Activated CD4-positive, alpha-beta T cell treated with anti-CD3 and anti-CD28 coated beads for 36 hours (primary cell): ENCODE results near the gene METAP1. TPM values are rescaled to one million over a fixed set of nuclear protein-coding genes. Genes with fewer than 3 reads are reported as not detected.
"Not testable (repeated sequence)": the region's sequence is repeated elsewhere in the genome, so short reads cannot be mapped to it uniquely, and the experiment has no call there.

Source experiments
- ATAC-seq: fragments of 200-7000 bp; cut with Tn5 transposase; one replicate; pipeline ENCODE4 v1.10.0; 2021; ENCODE audit warnings: mild to moderate bottlenecking, moderate library complexity
- CTCF ChIA-PET: fragments of 350-600 bp; sonication (Branson Sonifier 250); formaldehyde crosslinking; loops from one replicate; lab custom pipeline; 2021; ENCODE audit warnings: antibody characterized with exemption; lab: Charles Lee
- POLR2A ChIA-PET: fragments of 350-600 bp; sonication (Branson Sonifier 250); formaldehyde crosslinking; loops from one replicate; lab custom pipeline; 2021; ENCODE audit warnings: antibody characterized with exemption, inconsistent platforms; lab: Charles Lee
- DNase-seq: peaks from one replicate; pipeline ENCODE4 v3.0.0-alpha.2; 2020
- H3K27ac Mint-ChIP-seq: one replicate; pipeline ENCODE4 v1.8.0; 2021; ENCODE audit warnings: mixed read lengths
- H3K27me3 Mint-ChIP-seq: one replicate; pipeline ENCODE4 v1.8.0; 2021; ENCODE audit warnings: mixed read lengths
- H3K36me3 Mint-ChIP-seq: one replicate; pipeline ENCODE4 v1.8.0; 2021; ENCODE audit warnings: low read depth, mixed read lengths
- H3K4me1 Mint-ChIP-seq: one replicate; pipeline ENCODE4 v1.8.0; 2021; ENCODE audit warnings: mixed read lengths
- H3K4me3 Mint-ChIP-seq: one replicate; pipeline ENCODE4 v1.8.0; 2021; ENCODE audit warnings: mild to moderate bottlenecking, moderate library complexity, mixed read lengths
- H3K9me3 Mint-ChIP-seq: one replicate; pipeline ENCODE4 v1.8.0; 2021; ENCODE audit warnings: low read depth, mixed read lengths
- intact Hi-C, 2 experiments: fragments of 100-400 bp; cut with DNase I in 1 of 2; cut with micrococcal nuclease in 1 of 2; formaldehyde crosslinking; loops; one replicate each; pipeline versions ENCODE4 v1.14.2 to v1.15.1; 2022 to 2024; cut with DNase I, micrococcal nuclease
- total RNA-seq, 2 experiments: library from RNA; stranded (reverse); gene quantifications; one replicate each; pipeline ENCODE4 v1.2.3, GENCODE V29; 2021

METAP1 gene
- total RNA-seq, 2 experiments from 2014 or later, result 67.9 to 75.2 TPM

DNA sequence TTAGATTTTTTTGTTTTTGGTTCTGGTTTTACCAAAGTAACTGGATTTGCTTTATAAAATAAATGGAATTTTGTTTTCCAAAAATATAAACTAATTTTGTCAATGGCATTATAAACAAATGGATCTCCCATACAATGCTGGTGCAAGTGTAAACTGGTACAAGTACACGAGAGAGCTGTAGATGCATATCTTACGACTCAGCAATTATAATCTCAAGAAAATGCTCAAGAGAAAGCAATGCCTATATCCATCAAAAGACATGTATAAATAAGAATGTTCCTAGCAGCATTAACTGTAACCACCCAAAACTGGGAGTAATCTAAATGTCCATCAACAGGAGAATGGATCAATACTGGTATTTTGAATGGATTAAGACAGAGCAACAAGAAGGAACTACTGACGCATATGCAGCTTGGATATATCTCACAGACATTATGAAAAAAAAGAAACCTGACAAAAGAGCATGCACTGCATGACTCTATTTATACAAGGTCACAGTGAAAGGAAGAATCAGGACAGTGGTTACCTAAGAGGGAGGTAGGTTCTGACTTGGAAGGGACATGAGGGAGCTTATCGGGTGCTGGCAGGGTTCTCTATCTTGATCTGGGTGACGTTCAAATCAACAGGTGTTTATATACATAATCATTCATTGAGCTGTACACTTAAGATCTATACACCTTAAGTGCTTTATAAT, 83.6 kb downstream of the METAP1 start:
- H3K4me3 Mint-ChIP-seq, result no peak overlapping the region
- ATAC-seq (no peak), DNase-seq (no peak)
- H3K9me3 Mint-ChIP-seq, result no peaks in the 10 kb centered on the region
- ChIA-PET POLR2A (no interaction called here), CTCF (interaction anchor here (0.6 to 1.5 kb wide), 2 partner anchors 23 to 818 kb away, joined by 3 to 9 read pairs; partner anchors contain the start of gene RAP1GDS1)
- H3K4me1 Mint-ChIP-seq, result peaks cover 2% of the 10 kb centered on the region
- no peaks in the 10 kb centered on the region for H3K27me3 Mint-ChIP-seq
- intact Hi-C loops, result no loop called here
- H3K36me3 Mint-ChIP-seq, result peaks cover 59% of the 10 kb centered on the region
- peak overlapping the region; percentile 52 for H3K27ac Mint-ChIP-seq

DNA sequence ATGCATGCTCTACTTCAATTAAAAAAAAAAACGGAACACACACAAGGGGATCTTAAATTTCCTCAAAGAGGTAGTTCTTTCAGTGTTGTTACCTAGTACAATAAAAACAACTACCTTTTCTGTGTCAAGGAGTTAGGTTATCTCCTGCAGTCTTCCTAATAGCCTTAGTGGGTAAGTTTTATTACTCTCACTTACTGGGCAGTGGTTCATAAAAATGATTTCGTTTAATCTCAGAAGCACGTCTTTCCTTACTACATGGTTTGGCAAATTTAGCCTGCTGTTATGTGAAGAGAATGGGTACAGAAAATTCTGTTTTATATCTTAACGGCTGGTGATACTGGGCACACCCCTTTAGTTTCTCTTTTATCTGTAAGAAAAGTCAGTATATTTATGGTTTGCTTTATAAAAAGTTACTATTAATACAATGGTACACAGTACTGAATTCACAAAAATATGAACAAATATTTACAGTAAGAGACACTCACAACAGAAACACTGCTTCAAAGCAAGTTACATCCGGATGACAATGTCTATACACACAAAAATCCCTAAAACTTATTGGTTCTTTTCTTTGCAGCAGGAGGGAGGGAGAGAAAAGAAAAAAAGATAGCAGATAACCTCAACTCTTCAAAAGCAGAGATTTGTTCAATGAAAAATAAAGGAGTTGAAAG, 84.2 kb downstream of the METAP1 start:
- Mint-ChIP-seq H3K4me3 (no peak overlapping the region), H3K4me1 (peaks cover 4% of the 10 kb centered on the region), H3K9me3 (no peaks in the 10 kb centered on the region), H3K36me3 (peaks cover 60% of the 10 kb centered on the region), H3K27me3 (no peaks in the 10 kb centered on the region), H3K27ac (no peak overlapping the region)
- CTCF ChIA-PET, result no interaction called here
- intact Hi-C loops, result loop anchor here in 1 of 2 experiments (10.0 kb wide), 1 partner anchor 735 kb away; the partner anchor contains the start of gene DAPP1
- POLR2A ChIA-PET, result no interaction called here
- no peak for DNase-seq
- ATAC-seq, result no peak

DNA sequence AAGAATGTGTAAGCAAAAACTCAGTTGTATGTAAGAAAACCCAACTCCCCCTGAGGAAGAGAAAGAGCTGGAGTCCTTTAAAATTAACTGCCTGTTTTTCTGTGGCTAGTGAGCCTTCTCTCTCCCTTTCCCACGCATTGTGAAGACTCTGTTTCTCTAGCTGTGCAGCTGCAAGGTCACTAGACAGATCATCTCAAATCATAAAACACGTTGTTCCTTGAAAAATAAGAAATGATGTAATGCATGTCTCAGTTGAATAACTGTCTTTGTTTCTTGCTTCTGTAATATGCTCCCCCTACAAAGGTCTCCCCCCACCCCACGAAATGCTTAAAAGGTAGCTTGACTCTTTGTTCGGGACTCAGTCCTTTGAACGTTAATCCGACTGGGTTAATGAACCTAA, 85.3 kb downstream of the METAP1 start:
- H3K27ac Mint-ChIP-seq, result peak overlapping the region; percentile 56
- CTCF ChIA-PET, DNase-seq, H3K27me3 Mint-ChIP-seq, POLR2A ChIA-PET, H3K9me3 Mint-ChIP-seq, H3K4me3 Mint-ChIP-seq, ATAC-seq: not testable (repeated sequence)
- peaks cover 11% of the 10 kb centered on the region for H3K4me1 Mint-ChIP-seq
- H3K36me3 Mint-ChIP-seq, result peaks cover 65% of the 10 kb centered on the region
- intact Hi-C loops, result loop anchor here in 1 of 2 experiments (10.0 kb wide), 1 partner anchor 734 kb away; the partner anchor contains the start of gene DAPP1

DNA sequence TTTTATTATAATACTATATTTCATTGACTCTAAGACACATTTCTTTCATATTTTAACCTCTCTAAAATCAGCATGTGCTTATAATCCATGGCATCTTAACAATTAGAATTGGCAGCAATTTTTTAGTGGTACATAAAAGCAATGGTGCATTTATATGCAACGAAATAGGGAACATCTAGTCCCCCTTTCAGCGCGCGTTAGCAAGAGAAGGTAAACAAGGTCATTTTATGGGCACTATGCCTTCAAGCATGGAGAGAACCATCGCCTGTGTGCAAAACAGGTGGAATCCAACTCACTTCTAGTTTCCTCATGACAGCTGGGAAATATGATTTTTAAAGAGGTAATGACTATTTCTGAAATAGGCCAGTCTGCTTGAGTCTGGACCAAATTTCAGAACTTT, 86.7 kb downstream of the METAP1 start:
- H3K9me3 Mint-ChIP-seq, result no peaks in the 10 kb centered on the region
- H3K27ac Mint-ChIP-seq, result no peak overlapping the region
- intact Hi-C loops, result loop anchor here in 1 of 2 experiments (10.0 kb wide), 1 partner anchor 733 kb away; the partner anchor contains the start of gene DAPP1
- ChIA-PET CTCF (no interaction called here), POLR2A (interaction anchor here (0.7 kb wide), 1 partner anchor 12 kb away, joined by 3 read pairs; no protein-coding TSS in a partner anchor)
- ATAC-seq (no peak), DNase-seq (no peak)
- H3K4me1 Mint-ChIP-seq, result peaks cover 20% of the 10 kb centered on the region
- peaks cover 58% of the 10 kb centered on the region for H3K36me3 Mint-ChIP-seq
- H3K27me3 Mint-ChIP-seq, result no peaks in the 10 kb centered on the region
- no peak overlapping the region for H3K4me3 Mint-ChIP-seq

DNA sequence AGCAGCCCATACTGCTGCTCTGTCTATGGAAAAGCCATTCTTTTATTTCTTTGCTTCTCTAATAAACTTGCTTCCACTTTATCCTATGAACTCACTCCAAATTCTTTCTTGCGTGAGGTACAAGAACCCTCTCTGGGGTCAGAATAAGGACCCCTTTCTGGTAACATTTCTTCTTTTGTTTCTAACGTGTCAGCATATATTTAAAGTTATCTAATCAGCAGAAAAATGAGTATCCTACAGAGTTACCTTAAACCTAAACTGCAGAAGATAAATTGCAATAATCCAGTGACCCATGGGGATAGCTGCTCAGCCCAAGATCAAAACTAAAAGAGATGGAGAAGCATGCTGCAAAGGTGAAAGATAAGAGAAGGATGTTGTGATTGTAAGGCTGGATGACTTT, 89.1 kb downstream of the METAP1 start:
- ATAC-seq (no peak), DNase-seq (no peak)
- Mint-ChIP-seq H3K27me3 (no peaks in the 10 kb centered on the region), H3K36me3 (peaks cover 55% of the 10 kb centered on the region), H3K4me3 (no peak overlapping the region), H3K9me3 (no peaks in the 10 kb centered on the region), H3K4me1 (peaks cover 27% of the 10 kb centered on the region), H3K27ac (no peak overlapping the region)
- intact Hi-C loops, result loop anchor here in 1 of 2 experiments (10.0 kb wide), 1 partner anchor 730 kb away; the partner anchor contains the start of gene DAPP1
- POLR2A ChIA-PET, result no interaction called here
- CTCF ChIA-PET, result no interaction called here

DNA sequence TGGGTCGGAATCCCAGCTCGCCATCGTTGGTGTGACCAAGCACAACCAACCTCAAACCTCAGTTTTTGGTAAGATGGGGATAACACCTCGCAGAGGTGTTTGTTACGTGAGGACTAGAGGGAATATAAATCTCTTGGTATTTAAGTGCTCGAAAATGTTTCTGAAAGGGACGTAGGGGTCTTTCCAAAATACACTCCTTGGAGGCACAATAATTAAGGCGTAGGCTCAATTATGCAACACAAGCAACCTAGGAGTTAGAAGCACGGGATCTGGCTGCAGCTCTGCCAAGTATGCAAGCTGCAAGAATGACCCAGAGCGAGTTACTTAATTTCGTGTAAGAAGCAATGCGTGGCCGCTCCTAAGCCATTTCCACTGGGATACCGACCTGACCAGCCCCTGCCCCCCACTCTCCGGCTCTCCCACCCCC, 92.5 kb downstream of the METAP1 start:
- CTCF ChIA-PET, result interaction anchor here (0.7 to 1.8 kb wide), 6 partner anchors 32 to 163 kb away, joined by 3 to 9 read pairs (median 3); partner anchors contain the start of gene METAP1
- ATAC-seq (no peak), DNase-seq (peak; percentile 39)
- H3K4me1 Mint-ChIP-seq, result peaks cover 43% of the 10 kb centered on the region
- H3K9me3 Mint-ChIP-seq, result no peaks in the 10 kb centered on the region
- POLR2A ChIA-PET, result interaction anchor here (0.6 to 1.8 kb wide), 3 partner anchors 82 to 160 kb away, joined by 3 to 16 read pairs (median 4); partner anchors contain the start of gene METAP1
- H3K27me3 Mint-ChIP-seq, result no peaks in the 10 kb centered on the region
- H3K27ac Mint-ChIP-seq, result peak overlapping the region; percentile 99
- H3K4me3 Mint-ChIP-seq, result peak overlapping the region; percentile 98
- peaks cover 33% of the 10 kb centered on the region for H3K36me3 Mint-ChIP-seq
- intact Hi-C loops, result loop anchor here (1.0 to 10.0 kb wide), 11 partner anchors 93 to 945 kb away; partner anchors contain the start of genes LAMTOR3 (in 2 of the 2), STPG2 (in 2 of the 2), DAPP1 (in 1 of the 2) and DNAJB14 (in 1 of the 2)

DNA sequence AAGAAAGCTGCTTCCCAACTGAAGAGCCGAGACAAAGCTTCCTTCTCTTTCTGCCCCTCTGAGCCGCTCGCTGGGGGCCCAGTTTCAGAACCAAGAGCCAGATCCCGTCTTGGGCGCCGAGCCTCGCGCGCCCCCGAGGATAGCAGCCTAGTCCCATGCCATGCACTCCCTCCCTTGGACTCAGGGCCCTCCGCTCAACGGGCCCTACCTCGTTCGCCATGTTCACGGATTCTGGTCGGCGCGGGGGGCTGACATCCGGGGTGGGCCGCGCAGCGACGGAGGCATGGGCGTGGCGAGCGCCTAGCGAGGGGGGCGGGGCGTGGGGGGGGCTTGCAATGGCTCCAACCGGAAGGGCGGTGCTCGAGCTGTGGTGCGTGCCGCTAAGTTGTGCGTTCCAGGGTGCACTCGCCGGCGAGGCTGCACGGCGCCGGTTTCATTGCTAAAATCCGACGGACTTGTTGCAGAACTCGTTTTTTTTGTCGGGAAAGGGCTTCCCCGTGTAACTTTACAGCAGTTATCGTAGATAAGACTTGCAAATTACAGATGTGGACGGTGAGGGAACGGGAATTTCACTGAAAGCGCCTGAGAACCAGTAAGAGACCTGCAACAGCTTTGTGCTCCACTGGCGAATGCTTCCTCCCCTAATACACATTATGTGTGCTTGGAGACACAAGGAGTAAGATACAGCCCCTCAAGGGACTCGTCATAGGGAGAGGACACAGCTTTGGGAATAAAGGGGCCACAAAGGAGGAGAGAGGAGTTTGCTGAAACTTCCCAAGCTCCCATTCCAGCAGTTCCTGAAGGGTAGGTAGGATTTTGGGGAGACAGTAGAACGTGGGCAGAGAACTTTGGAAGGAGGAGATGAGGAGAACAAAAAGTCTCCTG, 93.2 kb downstream of the METAP1 start, which contains the start of gene ADH5:
Gene ADH5, minus strand, starts transcription at position 308 of the 885 bp plus-strand sequence. Its CDS starts 88 bp downstream, at position 220.
- POLR2A ChIA-PET, result interaction anchor here (0.6 to 1.8 kb wide), 3 partner anchors 82 to 160 kb away, joined by 3 to 16 read pairs (median 4); partner anchors contain the start of gene METAP1
- DNase-seq, result peak; percentile 96
- H3K9me3 Mint-ChIP-seq, result no peaks in the 10 kb centered on the region
- CTCF ChIA-PET, result interaction anchor here (0.7 to 1.8 kb wide), 7 partner anchors 33 to 317 kb away, joined by 3 to 9 read pairs (median 3); partner anchors contain the start of gene METAP1
- H3K27me3 Mint-ChIP-seq, result no peaks in the 10 kb centered on the region
- peak within 1 kb of the TSS; percentile 99 for H3K27ac Mint-ChIP-seq
- H3K4me3 Mint-ChIP-seq, result peak within 1 kb of the TSS; percentile 98
- ATAC-seq, result peak; percentile 97
- H3K4me1 Mint-ChIP-seq, result peaks cover 42% of the 10 kb centered on the region
- H3K36me3 Mint-ChIP-seq, result peaks cover 27% of the 10 kb centered on the region
- intact Hi-C loops, result loop anchor here (1.0 to 10.0 kb wide), 11 partner anchors 93 to 945 kb away; partner anchors contain the start of genes LAMTOR3 (in 2 of the 2), METAP1 (in 2 of the 2), STPG2 (in 2 of the 2) and DAPP1 (in 1 of the 2)

DNA sequence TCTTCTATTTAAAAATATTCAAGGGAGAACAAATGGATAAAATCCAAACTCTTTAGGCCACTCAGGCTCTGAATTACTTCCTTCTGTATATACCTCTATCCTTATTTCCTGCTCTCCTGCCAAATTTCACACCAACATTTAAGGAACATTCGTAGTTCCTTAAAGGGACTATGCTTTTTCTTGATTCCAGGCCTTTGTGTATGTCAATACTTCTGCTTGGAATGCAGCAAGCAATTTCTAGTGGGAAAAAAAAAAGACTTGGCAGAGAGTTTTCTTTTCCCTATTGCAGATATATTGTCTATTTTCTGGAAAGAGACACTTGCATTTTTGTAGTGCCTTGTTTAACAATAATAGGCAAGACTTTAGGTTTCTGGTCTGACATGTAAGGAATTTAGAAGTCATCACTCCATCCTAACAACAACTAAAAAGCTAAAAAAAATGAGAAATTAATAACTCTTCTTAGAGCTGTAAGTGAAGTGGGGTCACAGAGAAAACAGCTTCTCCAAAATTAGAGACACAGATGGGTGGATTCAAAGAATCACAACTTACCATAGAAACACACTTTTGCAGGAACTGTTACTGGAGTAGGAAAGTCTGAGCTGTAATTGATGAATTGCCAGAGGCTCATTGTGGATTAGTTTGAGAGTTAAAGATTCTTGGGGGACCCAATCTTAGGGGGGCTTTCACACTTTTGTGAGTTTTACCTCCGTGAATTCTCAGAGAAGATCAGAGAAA, 95.1 kb downstream of the METAP1 start:
- Mint-ChIP-seq H3K9me3 (no peaks in the 10 kb centered on the region), H3K36me3 (peaks cover 11% of the 10 kb centered on the region), H3K4me1 (peaks cover 31% of the 10 kb centered on the region), H3K4me3 (peak overlapping the region; percentile 3), H3K27ac (no peak overlapping the region), H3K27me3 (no peaks in the 10 kb centered on the region)
- intact Hi-C loops, result no loop called here
- ChIA-PET POLR2A (no interaction called here), CTCF (interaction anchor here (1.1 kb wide), 1 partner anchor 95 kb away, joined by 5 read pairs; the partner anchor contains the start of gene METAP1)
- ATAC-seq (no peak), DNase-seq (no peak)

DNA sequence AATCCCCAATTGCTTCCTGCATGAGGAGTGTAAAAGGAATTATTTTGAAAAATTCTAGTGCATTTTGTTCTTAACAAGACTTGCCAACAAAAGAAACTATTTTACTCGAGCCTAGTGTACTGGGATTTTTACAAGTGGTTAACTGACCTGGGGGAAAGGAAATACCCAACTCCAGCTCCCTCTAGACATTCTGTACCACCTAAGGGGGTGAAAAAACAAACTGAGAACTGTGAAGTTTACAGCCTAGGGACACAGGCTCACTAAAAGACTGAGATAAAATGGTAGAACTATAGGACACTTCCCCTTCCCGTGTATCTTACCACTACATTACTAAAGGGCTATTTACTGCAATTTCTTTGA, 95.7 kb downstream of the METAP1 start:
- no peaks in the 10 kb centered on the region for H3K9me3 Mint-ChIP-seq
- POLR2A ChIA-PET, result no interaction called here
- no peaks in the 10 kb centered on the region for H3K27me3 Mint-ChIP-seq
- peaks cover 31% of the 10 kb centered on the region for H3K4me1 Mint-ChIP-seq
- CTCF ChIA-PET, result interaction anchor here (1.1 kb wide), 1 partner anchor 95 kb away, joined by 5 read pairs; the partner anchor contains the start of gene METAP1
- ATAC-seq (no peak), DNase-seq (no peak)
- intact Hi-C loops, result no loop called here
- H3K4me3 Mint-ChIP-seq, result no peak overlapping the region
- H3K27ac Mint-ChIP-seq, result no peak overlapping the region
- H3K36me3 Mint-ChIP-seq, result peaks cover 10% of the 10 kb centered on the region

DNA sequence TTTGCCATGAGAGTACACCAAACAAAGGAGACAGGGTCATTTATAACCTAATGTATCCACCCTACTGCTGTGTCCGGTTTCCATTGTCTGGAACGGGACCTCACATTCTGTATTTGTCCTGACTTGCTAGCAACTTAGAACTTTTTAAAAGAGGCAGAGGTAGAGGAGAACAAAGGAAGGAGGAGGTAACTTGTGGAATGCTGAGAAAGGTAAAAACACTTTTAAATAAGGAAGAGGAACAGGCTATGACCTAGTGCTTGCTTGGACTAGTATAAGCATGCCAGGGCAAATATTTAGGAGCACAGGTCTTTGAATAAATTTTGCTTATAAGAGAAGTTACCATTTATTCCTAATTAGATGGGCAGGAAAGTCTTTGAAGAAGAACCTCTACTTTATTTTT, 96.3 kb downstream of the METAP1 start:
- H3K27ac Mint-ChIP-seq, ATAC-seq, H3K4me3 Mint-ChIP-seq, H3K9me3 Mint-ChIP-seq, H3K27me3 Mint-ChIP-seq, H3K36me3 Mint-ChIP-seq, POLR2A ChIA-PET, intact Hi-C loops, DNase-seq, CTCF ChIA-PET: not testable (repeated sequence)
- H3K4me1 Mint-ChIP-seq, result peaks cover 24% of the 10 kb centered on the region
